Left ventricle myocardium superior (tissue), 1 donor: ENCODE data around the gene HYAL2. TPM values are rescaled to one million over a fixed set of nuclear protein-coding genes. Genes with fewer than 3 reads are reported as not detected.
"Not testable (repeated sequence)": the region's sequence is repeated elsewhere in the genome, so short reads cannot be mapped to it uniquely, and the experiment has no call there.

Experiments
- ATAC-seq: fragments of 200-7000 bp; cut with Tn5 transposase; one replicate; pipeline ENCODE4 v1.9.1; 2020; ENCODE audit warnings: mild to moderate bottlenecking, moderate library complexity
- DNase-seq: peaks from one replicate; pipeline ENCODE4 v3.0.0-alpha.2; 2020
- intact Hi-C: fragments of 100-400 bp; cut with micrococcal nuclease; formaldehyde crosslinking; loops from one replicate; pipeline ENCODE4 v1.11.0; 2022
- total RNA-seq: library from RNA; stranded (reverse); fragmentation: NEBNext Ultra II Directional; extraction: Animal tissue kit (Norgen Biotek cat#: 25700); gene quantifications from one replicate; pipeline ENCODE4 v1.2.1, GENCODE V29; 2021
- donor health status: DM: no; HTN: yes; CAD: no; lungs with severe emphysema.

HYAL2 gene
- total RNA-seq, 1 donor from 2014 or later = 36.0 TPM

DNA sequence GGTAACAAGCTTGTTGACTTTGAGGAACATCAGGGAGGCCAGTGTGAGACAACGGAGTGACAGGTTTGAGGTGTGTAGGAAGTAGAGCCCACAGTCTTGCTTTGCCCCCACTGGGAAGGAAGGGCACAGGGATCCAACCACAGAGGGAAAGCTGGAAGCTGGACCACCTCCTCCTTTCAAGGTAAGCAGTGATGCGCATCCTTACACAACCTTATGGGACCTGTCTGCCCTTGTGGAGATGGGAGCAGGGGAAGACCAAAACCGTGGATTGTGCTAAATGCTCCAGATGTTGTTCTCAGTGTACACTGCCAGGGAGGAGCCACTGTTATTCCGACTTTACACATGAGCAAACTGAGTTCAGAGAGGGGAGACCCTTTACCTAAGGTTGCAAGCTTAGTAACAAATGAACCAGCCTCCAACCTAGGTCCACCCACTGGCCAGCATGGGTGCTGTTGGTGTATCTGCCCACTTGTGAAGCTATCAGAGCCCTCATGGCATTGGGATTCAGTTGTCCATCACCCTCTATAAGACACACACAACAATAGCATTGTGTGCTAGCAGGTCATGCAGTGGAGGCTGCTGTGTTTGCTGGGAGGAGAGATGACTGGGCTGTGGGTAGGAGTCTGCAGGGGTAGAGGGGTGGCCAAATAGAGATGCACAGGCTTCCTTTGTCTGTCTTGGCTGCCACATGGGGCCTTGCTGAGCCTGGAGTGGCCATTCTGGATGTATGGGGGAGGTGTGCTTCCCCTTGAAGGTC is 44.2 kb downstream of the HYAL2 start:
- intact Hi-C loops = no loop called here
- peak; percentile 14 for ATAC-seq

DNA sequence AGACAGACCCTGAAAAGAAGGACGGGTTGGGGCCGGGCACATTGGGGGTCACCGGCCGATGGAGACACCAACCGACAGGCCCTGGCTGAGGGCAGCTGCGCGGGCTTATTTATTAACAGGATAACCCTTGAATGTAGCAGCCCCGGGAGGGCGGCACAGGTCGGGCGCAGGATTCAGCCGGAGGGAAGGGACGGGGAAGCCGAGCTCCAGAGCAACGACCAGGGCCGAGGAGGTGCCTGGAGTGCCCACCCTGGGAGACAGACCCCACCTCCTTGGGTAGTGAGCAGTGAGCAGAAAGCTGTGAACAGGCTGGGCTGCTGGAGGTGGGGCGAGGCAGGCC is 45.8 kb downstream of the HYAL2 start:
- no peak for DNase-seq
- no peak for ATAC-seq
- intact Hi-C loops = no loop called here

More for the DNA sequence above, 44.2 kb downstream of the HYAL2 start:
- DNase-seq = no peak

DNA sequence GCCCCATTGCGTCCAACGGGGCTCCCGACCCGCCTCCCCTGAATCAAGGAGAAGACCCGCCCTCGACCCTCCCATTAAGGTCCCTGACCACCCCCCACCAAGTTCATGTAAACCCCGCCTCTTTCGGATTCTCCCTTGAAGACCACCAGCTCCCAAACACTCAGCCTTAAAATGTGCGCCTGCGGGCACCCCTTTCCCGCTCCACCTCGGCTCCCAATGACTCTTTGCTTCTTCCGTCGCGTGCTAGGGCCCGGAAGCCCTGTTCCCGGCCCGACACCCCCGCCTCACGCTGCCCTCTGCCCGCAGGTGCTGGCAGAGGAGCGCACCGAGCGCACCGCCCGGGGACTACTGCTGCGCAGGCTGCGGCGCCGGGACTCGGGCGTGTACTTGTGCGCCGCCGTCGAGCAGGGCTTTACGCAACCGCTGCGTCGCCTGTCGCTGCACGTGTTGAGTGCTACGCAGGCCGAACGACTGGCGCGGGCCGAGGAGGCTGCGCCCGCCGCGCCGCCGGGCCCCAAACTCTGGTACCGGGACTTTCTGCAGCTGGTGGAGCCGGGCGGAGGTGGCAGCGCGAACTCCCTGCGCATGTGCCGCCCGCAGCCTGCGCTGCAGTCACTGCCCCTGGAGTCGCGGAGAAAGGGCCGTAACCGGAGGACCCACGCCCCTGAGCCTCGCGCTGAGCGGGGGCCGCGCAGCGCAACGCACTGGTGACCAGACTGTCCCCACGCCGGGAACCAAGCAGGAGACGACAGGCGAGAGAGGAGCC is 46.4 kb downstream of the HYAL2 start:
- DNase-seq = no peak
- intact Hi-C loops = loop anchor here (2.0 kb wide), 1 partner anchor 17 kb away; the partner anchor contains the start of gene IFRD2
- ATAC-seq = no peak

DNA sequence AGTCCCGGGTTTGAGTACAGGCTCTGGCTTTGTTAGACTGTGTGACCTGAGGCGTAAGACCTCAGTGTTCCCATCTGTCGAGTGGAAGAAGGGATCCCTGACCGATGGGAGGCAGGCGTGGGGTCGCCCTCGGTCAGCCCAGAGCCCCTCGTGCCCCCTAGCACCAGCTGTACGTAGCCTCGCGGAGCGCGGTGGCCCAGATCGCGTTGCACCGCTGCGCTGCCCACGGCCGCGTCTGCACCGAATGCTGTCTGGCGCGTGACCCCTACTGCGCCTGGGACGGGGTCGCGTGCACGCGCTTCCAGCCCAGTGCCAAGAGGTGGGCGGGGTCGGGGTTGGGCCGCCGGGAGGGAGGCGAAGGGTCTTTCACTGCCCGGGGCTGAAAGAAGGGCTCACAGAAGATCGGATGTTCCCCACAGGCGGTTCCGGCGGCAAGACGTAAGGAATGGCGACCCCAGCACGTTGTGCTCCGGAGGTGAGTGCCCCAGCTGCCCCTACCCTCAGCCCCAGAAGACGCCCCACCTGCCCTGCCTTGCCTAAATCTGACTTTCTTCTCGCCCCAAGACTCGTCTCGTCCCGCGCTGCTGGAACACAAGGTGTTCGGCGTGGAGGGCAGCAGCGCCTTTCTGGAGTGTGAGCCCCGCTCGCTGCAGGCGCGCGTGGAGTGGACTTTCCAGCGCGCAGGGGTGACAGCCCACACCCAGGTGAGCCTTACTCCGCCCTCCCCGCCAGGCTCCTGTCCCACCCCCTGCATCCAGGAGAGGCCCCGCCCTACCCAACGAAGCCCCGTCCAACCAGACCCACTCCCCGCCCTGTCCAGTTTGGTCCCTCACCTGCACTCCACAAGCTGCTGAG is 47.2 kb downstream of the HYAL2 start:
- intact Hi-C loops = loop anchor here (2.0 kb wide), 1 partner anchor 17 kb away; the partner anchor contains the start of gene IFRD2
- ATAC-seq = no peak
- DNase-seq = no peak

DNA sequence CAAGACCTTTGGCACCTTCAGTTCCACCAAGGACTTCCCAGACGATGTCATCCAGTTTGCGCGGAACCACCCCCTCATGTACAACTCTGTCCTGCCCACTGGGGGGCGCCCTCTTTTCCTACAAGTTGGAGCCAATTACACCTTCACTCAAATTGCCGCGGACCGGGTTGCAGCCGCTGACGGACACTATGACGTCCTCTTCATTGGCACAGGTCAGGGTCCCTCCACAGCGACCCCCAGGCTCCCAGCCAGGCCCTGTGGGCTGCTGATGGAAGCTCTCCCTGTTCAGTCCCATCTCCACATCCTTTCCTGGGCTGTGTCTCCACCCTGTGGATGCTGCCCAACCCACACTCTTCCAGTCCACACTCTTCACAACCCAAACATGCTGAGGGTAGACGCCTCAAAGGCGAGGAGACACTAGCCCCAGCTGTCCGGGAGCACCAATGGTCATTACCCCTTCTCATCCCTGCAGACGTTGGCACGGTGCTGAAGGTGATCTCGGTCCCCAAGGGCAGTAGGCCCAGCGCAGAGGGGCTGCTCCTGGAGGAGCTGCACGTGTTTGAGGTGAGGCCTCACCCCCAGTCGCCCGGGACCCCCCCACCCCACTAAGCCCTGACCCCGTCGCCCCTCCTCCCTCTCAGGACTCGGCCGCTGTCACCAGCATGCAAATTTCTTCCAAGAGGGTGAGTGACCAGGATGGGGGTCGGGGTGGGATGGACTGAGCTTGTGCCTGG is 48.0 kb downstream of the HYAL2 start:
- DNase-seq (peak; percentile 70), ATAC-seq (peak; percentile 9)
- intact Hi-C loops = loop anchor here (2.0 kb wide), 1 partner anchor 18 kb away; the partner anchor contains the start of gene IFRD2

DNA sequence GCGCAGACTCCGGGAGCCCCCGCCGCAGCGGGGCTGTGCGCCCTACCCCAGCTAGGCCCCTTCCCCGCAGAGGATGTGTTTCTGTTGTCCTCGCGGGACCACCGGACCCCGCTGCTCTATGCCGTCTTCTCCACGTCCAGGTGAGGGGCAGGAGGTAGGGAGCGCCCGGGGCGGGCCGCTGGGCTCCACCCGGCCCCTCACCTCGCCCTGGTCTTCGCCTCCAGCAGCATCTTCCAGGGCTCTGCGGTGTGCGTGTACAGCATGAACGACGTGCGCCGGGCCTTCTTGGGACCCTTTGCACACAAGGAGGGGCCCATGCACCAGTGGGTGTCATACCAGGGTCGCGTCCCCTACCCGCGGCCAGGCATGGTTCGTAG is 48.9 kb downstream of the HYAL2 start:
- no peak for ATAC-seq
- intact Hi-C loops = loop anchor here (2.0 kb wide), 1 partner anchor 19 kb away; the partner anchor contains the start of gene IFRD2
- no peak for DNase-seq

DNA sequence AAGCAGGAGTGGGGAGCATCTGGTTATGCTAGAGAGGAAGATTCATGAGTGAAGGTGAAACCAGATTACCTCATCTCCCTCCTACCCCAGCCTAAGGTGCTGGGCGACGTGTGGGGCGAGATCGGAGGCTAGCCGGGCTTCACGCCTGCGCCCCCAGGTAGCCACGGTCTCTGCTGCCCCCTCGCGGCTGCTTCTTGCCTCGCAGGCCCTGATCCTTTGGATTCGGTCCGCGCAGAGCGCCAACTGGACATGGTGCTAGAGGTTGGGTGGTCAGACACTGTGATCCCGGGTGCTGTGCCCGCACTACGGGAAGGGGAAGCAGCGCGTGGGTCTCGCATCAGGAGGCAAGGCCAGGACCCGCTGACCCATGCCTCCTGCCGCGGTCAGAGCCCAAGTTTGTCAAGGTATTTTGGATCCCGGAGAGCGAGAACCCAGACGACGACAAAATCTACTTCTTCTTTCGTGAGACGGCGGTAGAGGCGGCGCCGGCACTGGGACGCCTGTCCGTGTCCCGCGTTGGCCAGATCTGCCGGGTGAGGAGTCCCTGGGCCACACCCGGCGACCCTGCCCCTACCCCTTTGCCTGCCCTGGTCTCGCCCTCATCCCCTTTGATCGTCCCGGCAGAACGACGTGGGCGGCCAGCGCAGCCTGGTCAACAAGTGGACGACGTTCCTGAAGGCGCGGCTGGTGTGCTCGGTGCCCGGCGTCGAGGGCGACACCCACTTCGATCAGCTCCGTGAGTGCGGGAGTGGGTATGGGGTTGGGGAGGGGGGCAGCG is 49.4 kb downstream of the HYAL2 start:
- DNase-seq (peak; percentile 93), ATAC-seq (peak; percentile 67)
- intact Hi-C loops = no loop called here

DNA sequence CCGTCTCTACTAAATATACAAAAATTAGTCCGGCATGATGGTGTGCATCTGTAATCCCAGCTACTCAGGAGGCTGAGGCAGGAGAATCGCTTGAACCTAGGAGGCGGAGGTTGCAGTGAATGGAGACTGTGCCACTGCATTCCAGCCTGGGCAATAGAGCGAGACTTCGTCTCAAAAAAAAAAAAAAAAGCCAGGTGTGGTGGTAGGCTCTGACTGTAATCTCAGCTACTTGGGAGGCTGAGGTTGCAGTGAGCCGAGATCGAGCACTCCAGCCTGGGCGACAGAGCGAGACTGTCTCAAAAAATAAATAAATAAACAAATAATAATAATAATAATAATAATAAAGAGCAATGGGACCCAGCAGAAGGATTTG is 50.0 kb downstream of the HYAL2 start:
- intact Hi-C loops, ATAC-seq, DNase-seq: not testable (repeated sequence)

DNA sequence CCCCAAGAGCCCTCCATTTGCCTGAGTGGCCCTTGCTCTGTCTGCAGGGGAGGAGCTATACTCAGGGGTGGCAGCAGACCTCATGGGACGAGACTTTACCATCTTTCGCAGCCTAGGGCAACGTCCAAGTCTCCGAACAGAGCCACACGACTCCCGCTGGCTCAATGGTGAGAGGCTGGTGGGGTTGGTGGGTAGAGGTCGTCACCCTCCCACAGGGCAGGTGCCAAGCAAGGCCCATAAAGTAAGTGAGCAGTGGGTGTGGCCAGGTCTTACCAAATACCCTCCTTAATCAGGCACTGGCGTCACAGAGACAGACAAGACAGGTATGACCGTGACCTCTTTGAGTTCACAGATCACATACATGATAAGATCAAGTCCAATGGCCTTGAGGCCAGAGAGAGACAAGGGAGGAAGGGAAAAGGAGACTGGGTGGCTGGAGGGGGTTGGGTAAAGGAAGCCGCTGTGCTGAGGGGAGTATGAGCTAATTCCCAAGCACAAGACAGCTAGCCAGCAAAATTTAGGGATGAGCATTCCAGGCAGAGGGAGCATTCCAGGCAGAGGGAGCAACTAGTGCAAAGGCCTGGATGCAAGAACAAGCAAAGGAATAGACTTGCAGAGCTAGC is 51.1 kb downstream of the HYAL2 start:
- no peak for ATAC-seq
- intact Hi-C loops = loop anchor here (2.0 kb wide), 1 partner anchor 75 kb away; no protein-coding TSS in a partner anchor
- no peak for DNase-seq

DNA sequence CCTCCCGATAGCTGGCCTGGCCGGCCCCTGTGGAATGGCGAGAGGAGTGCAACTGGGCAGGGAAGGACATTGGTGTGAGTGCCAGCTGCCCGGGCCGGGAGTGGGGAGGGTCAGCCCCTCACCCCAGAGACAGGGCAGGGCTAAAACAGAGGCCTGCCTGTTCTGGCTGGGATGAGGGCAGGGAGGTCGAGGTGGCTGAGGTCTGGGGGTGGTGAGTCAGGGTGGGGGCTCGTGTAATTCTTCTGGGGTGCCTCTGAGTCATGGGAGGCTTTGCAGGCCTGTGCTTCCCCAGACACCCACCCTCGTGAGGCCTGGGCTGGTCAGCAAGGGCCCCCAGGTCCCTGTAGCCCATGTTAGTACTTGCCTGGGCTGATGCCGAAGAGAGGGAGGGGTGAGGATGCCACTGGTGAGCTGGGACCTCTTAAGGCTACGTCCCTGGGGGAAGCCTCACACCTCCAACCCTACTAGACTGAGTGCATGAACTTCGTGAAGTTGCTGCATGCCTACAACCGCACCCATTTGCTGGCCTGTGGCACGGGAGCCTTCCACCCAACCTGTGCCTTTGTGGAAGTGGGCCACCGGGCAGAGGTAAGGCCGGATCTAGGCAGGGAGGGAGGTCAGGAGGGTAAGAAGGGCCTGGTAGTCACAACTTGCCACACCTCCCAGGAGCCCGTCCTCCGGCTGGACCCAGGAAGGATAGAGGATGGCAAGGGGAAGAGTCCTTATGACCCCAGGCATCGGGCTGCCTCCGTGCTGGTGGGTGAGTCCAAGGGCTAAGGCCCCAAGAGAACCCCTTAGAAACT is 51.9 kb downstream of the HYAL2 start:
- DNase-seq = no peak
- intact Hi-C loops = loop anchor here (2.0 kb wide), 1 partner anchor 74 kb away; no protein-coding TSS in a partner anchor
- ATAC-seq = no peak

DNA sequence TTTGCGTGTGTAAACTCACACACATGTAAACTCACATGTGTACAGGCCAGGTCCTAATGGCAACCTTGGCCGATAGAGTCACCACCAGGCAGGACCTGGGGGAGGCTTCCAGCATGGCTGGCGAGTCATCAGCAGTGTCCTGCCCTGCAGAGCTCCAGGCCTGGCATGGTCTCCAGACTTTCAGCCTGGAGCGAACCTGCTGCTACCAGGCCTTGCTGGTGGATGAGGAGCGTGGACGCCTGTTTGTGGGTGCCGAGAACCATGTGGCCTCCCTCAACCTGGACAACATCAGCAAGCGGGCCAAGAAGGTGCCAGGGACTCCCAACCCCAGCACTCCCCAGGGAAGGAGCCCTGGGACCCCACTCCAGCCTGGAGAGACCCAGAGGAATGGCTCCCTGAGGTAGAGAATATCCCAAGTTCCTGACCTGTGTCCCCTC is 52.5 kb downstream of the HYAL2 start:
- no peak for DNase-seq
- intact Hi-C loops = loop anchor here (2.0 kb wide), 1 partner anchor 73 kb away; no protein-coding TSS in a partner anchor
- ATAC-seq = no peak

DNA sequence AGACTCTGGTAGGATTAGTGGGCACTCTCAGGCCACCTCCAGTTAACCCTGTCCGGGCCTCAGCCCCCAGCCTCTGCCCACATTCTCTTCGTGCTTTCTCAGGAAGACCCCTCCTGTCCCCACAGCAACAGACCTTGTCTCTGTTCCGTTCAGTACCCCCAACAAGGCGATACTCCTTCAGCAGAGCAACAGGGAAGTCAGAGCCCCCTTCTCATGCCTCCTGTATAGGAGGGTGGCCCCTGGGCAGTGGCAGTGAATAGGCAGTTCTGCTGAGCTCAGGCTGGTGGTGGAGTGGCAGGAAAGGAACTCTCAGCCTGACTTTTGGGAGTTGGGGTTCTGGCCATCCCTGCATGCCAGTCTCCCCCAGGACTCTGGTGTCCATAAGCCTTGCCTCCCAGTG is 53.1 kb downstream of the HYAL2 start:
- DNase-seq (no peak), ATAC-seq (no peak)
- intact Hi-C loops = no loop called here

DNA sequence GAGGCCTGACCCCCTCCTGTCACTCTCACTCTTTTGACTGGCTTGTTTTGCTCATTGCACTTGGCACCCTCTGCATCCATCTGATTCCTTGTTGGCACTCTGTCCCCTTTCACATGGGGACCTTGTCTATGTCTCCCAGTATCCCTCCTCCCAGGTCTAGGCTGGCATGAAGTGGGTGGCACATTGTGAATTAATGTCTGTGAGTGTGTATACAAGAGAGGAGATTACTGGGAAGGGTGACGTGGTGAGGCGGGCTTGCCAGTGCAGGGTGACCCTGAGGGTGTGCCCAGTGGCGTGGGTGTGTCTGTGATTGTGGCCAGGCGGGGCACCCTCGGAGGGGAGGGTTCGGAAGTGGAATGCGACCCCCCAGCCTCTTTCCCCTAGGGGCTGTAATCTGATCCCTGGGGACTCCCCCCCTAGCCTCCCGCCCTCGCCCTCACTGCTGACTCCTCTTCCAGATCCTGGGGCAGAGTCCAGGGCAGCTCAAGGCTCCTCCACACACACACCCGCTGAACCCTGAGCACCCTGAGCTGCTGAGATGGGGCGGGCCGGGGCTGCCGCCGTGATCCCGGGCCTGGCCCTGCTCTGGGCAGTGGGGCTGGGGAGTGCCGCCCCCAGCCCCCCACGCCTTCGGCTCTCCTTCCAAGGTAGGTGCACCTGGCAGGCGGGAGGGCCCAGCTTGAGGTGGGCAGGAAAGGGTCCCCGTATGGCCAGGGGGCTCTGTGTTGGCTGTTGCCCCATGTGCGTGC is 53.7 kb downstream of the HYAL2 start, which contains the start of gene SEMA3B:
Gene SEMA3B (plus strand): TSS at position 445 of the 749 bp plus-strand sequence. CDS start 94 bp downstream, at position 539.
- DNase-seq (peak; percentile 68), ATAC-seq (peak; percentile 32)
- intact Hi-C loops = no loop called here

DNA sequence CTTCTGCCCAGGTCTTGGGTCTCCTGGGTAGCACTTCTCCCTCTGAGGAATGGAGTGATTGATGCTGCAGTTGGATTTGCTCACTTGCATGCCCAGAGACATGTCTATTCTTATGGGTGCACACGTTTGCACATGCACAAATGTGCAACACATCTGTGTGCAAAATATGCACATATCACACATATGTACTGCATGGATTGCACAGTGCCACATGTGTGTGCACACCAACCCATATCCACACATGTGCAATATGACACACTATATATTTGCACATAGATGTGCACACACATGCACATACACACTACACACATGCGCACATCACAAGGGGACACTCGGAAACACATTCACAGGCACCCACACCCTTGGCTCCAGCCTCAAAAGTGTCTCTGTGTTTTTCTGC is 54.3 kb downstream of the HYAL2 start:
- ATAC-seq (no peak), DNase-seq (no peak)
- intact Hi-C loops = no loop called here
